Esophagus squamous epithelium (tissue), 4 donors: ENCODE data around the gene TM4SF18.

Experiments used
- POLR2A ChIP-seq, 4 donors: fragments of 450-650 bp; IDR thresholded peaks; one replicate each; pipeline ENCODE4 v1.6.1; 2017; ENCODE audit warnings: antibody characterized with exemption in 4 of 4, mild to moderate bottlenecking in 4 of 4, moderate library complexity in 3 of 4
- TF ChIP-seq, protein P1 (sequence below), 6 experiments: fragments of 450-650 bp in 4 of 6; fragments of 200-600 bp in 2 of 6; sonication (generic) in 2 of 6; IDR thresholded peaks; one replicate each; pipeline ENCODE4 v1.5.1; 2016 to 2019; ENCODE audit warnings: antibody characterized with exemption in 6 of 6, mild to moderate bottlenecking in 4 of 6, moderate library complexity in 4 of 6

- TF ChIP-seq, protein P1, sequence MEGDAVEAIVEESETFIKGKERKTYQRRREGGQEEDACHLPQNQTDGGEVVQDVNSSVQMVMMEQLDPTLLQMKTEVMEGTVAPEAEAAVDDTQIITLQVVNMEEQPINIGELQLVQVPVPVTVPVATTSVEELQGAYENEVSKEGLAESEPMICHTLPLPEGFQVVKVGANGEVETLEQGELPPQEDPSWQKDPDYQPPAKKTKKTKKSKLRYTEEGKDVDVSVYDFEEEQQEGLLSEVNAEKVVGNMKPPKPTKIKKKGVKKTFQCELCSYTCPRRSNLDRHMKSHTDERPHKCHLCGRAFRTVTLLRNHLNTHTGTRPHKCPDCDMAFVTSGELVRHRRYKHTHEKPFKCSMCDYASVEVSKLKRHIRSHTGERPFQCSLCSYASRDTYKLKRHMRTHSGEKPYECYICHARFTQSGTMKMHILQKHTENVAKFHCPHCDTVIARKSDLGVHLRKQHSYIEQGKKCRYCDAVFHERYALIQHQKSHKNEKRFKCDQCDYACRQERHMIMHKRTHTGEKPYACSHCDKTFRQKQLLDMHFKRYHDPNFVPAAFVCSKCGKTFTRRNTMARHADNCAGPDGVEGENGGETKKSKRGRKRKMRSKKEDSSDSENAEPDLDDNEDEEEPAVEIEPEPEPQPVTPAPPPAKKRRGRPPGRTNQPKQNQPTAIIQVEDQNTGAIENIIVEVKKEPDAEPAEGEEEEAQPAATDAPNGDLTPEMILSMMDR (IDR thresholded peaks at IDR 0.05) = no peak
- TF ChIP-seq POLR2A (IDR thresholded peaks at IDR 0.05) = no peak
Measured at GRCh38 chr3:149324332-149324731, 9.1 kb downstream of the TM4SF18 start.
